Stimulated activated CD4-positive, alpha-beta T cell treated with anti-CD3 and anti-CD28 coated beads, Interleukin-12 subunit alpha, Interleukin-12 subunit beta, amount 100 ng/mL, for 24 hours (primary cell): ENCODE measurements around the gene CPS1.

Experiments used
- DNase-seq, 2 experiments: peaks; one replicate each; pipeline ENCODE4 v3.0.0-alpha.2; 2020; ENCODE audit warnings: low read depth in 2 of 2

The CPS1 gene

DNA sequence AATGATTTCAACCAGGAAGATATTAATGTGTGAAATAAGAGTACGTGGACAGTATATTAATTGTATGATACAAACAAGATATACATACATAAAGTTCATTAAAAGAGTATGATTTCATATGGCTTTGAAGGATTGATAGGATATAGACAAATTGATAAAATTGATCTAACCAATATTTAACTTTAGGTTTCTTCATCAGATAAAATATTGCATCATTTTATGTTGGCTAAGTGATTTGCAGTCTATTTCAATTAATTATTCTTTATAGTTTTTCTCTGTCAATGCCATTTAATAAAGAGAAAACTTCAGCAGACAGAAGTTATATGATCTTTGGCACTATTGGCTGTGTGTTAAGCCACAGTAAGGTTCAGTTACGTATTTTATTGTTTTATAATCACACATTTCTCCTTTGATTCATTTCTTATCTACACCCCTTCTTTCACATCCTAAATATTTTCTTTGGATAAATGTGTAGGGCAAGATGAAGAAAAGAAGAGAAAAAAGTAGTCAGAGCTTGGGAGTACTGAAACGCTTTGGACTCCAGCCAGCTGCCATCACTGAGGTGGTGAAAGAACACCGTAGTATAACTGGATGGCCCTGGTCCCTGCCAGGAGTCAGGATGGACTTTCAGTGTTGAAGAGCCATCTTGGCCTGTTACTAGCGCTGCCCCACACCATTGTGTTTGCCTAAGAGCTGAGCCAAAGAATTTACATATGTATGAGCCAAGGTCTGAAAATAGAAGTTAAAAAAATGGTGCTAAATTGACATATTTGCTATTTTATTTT is 9.8 kb upstream of the CPS1 start:
- DNase-seq, result no peak

DNA sequence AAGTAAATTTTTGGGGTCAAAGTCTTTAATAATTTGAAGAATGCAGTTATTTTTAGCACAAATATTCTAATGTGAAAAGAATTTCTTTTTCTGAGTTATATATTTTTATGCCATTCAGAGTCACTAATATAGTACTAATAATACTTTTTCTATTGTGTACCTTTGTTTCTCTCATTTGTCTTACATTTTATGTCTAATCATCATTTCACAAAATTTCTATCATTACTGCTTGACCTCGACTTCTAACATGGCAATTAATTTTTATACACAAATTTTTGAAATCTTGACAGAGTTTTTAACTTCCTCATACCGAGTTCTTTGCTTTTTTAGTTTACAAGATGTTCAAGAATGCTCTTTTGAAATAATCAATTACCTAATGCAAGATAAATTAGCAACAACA is 8.4 kb upstream of the CPS1 start:
- no peak for DNase-seq

DNA sequence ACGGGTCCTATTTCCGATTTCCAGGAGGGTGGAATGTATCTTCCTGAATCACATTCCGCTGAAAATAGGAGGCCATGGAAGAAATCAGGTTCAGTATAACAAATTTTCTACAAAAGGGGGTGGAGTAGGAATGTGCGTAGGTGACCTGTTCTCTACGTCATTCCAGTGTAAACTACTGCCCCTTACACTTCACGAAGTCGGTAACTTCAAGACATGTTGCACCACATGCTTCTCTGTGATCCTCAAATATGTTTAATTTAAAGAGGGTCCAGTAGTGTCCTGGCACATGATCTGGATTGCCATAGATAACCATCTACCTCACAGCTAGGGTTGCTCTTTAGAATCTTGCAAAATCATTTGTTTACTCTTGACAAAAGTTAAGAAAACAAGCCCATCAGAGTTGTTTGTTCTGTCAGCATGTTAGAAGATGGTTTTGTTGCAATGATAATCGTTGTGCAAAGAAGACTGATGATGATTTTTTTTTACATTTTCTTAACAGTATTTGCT is 7.5 kb upstream of the CPS1 start:
- DNase-seq, result no peak

DNA sequence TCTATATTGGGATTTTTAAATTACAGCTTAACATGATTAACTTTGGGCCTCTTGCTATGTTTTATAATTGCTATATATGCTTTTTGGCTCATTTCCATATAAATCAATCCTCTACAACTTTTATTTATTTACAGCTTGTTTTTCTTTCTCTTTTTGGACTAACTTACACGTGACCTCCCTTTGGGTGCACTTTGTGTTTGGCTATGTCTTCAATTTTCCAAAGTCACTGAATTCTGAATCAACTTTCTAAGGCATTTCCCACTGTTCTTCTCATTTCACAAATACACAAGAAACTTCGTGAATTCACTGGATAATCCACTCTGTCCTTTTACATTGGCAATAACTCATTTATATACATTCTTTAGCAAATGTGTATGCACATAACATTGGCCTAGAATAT is 5.4 kb upstream of the CPS1 start:
- no peak for DNase-seq

DNA sequence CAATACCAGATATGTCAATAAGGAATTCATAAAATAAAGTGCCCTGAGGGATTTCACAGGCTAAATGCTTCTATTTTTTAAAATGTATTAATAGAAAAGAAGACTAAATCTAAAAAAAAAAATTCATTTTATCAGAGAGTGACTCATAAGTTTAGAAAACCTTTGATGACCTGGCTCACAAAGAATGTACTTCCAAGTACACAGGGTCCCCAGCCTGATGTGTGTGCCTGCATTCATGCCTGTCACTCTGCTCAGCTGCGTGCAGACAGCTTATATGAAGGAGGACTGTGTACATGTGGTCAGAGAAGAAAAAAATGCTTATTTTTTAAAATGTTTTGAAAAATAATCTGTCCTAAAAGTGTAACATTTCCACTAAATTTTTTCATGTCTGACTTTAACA is 3.0 kb upstream of the CPS1 start:
- no peak for DNase-seq

DNA sequence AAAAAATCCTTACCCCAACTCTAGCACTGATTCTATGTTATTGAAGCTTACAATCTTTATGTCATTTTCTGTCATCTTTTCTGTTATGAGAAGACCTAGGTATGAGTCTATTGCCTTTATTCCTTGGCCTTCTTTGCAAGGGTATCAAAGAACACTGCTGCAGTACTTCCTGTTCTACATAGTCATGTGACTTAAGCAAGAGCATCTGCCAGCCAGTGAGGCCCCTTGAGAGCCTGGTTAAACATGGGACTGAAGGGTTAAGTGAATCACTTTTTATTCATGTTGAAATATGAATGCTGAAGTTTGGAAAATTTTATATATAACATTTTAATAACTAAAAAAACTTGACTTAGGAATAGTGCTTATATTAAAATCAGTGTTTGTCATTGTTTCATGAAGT is 844 bp upstream of the CPS1 start:
- no peak for DNase-seq

DNA sequence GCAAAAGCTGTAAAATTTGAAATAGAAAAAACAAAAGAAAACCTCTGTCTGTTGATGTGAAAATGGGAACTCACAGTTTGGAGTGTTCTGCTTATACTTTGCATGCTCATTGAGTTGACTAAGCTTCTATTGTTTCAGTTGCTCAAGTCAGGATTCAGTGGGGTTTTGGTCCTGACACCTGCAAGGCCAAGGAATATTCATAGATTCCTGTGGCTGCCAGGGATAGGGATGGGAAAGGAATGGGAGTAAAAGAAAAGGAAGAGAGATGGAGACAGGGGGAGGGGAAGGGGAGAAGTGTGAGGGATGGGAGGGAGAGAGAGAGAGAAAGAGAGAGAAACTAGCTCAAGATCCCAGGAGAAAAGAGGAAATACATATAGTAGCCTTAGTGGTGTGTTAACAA is 1.3 kb downstream of the CPS1 start:
- no peak for DNase-seq

DNA sequence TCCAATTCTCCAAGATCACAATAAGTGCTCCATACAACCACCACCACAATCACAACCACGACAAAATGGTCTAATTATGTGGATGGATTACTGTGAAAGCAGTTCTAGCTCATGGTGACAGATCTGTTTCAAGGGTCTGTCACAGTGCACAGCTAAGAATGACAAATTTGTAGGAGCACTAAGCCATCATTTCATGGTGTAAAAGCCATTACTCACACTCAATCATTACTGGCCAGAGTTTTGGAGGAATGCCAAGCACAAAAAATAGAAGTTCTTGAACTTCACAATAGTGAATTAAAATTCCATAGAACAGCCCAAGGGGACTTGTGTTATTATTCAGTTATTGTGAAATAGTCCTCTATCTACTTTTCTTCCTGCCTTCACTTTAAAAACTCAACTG is 2.3 kb downstream of the CPS1 start:
- no peak for DNase-seq

DNA sequence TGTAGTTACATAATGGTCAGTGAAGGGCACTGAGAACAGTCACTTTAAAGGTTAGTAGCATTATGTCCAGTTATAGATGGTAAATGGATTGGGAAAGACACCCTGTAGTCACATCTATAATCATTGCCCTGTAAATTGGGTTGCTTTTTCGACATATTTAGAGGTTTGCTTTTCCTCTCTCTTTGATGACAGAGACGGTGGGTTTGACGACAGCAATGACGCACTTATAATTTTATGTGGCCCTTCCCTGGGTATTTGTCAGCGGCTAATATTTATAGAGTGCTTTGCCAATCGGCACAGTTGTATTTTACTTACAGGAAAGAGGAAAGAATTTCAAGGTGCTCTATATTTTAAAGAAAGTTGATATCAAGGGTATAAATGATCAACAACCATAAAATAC is 2.8 kb downstream of the CPS1 start:
- DNase-seq, result no peak

DNA sequence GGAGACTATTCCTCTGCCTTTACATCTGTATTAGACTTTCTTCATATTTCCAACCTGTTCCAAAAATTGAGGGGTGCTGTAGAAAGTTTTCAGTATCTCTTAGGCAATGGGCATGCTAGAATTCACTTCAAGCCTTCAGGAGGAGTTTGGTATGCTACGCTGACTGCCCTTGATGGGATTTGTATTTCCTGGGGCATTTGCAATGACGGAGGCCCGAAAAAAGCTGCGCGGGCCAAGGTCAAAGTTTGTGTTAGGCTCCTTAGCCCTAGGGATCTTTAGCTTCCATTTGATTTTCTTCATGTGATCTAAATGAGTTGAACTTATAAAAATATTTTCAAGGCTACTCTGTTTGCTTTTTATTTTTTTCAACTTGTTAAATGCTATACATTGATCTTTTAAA is 5.1 kb downstream of the CPS1 start:
- no peak for DNase-seq

DNA sequence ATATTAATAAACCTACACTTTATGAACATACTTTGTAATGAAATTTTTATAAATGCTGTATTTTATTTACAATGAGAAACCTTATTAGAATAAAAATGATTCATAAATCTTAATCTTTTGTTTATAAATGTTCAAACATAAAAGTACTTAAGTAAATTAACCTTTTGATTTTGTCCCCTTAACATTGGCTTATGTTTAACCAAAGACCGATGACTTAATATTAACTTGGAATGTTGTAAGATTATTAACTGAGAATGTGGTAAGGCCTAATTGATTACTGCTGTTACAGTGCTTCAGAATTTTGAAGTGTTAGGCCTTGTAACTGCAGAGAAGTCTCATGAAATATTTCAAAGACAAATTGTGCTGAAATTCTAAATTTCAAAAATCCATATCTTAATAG is 5.7 kb downstream of the CPS1 start:
- DNase-seq, result no peak

DNA sequence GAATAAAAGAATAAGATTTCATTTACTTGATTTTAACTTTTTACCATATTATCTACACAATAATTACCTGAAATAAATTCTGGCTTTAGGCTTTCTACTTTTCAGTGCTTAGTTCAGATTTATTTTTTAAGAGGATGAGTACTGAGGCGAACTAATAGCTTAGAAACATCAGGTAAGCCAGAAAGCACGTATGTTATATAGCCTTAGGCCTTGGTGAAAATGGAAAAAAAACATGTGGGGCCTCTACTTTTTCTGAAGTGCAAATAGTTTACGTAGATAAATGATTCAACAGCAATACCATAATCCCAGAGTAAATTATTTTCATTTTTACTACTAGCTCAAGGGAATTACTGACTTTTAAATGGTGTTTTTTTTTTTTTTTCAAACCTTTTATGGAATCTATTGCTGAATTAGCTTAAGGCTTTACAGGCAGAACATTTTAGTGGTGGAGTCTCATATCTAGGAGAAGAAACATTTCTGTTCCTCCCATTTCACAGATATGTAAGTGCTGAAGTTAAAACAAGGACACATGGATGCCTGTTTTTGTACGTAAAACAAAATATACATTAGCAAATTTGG is 6.2 kb downstream of the CPS1 start:
- DNase-seq, result no peak

DNA sequence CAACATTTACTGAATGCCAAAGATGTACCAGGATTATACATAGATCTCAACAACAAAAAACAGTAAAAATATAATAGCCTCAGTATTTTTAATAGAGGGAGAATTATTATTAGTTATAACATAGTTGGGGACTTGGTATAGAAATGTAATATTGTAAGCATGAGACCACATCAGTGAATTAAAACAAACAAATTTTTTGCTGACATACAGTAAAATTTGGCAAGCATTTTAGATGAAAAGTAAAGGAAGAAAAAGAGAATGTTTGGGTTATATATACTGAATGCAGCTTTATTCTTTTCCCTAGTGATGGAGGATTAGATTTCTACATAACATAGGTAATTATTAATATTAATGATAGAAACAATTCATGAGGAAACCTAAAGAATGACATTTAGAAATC is 10.9 kb downstream of the CPS1 start:
- no peak for DNase-seq

DNA sequence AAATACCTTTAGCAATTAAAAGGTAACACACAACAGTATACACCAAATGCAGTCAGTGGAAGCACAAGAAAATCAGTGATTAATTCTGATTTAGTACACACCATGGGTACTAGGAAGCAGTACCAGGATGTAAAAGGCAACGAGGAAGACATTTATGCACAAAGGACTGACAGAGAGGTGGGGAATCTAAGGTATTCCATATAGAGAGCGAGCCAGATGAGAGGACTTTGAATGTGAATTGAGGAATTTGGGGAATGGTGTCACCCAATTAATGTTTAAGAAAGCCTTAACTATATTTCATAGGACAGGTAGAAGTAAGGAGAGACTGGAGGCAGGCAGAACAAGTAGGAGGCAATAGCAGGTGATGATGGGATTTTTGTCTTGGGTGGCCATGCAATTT is 11.7 kb downstream of the CPS1 start:
- DNase-seq, result no peak

DNA sequence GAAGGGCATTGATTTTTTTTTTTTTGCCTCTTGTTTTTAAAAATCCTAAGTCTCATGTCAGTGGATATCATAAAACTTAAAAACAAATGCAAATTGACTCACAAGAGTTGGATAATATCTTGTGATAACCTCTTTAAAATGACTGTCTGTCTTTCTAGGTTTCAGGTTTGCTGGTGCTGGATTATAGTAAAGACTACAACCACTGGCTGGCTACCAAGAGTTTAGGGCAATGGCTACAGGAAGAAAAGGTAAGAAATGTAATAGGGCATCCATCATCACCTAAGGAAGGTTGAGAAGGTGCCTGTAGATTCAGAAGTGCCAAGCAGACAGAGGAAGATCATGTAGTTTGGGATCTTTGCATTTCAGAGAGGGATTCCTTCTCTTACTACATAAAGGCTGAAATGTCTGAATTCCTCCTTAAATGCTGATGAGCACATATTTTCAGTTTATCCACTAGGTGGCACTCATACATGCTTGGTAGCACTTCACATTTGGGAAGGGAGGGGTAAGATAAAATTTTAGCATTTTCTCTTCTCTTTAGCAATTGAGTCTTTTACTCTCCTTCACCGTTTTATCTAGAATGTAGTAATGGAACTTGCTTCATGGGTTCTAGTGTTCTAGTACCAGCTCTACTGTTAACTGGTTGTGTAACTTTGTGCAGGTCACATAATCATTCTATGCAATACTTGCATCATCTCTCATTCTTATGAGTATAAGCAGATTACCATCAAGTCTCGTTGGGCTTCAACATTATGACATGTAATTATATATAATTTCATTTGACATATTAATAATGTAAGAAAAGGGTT is 21.1 kb downstream of the CPS1 start:
- no peak for DNase-seq

DNA sequence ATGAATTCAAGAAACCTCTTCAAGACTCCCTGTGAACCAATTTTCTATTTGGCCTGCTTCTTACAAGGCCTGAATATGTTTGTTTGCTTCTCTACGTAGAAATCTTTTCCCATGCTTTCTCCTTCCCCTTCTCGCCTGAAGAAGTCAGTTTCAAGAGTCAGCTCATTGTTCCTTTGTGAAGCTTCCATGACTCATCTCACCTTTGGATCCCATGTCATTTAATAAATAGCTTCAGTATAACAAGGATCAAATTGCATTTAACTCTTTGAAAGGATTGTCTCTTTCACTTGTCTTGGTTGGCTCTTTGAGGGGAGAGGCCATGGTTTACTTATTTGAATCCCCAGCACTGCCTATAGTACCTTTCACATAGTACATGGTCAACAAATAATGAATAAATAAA is 28.4 kb downstream of the CPS1 start:
- DNase-seq, result no peak

DNA sequence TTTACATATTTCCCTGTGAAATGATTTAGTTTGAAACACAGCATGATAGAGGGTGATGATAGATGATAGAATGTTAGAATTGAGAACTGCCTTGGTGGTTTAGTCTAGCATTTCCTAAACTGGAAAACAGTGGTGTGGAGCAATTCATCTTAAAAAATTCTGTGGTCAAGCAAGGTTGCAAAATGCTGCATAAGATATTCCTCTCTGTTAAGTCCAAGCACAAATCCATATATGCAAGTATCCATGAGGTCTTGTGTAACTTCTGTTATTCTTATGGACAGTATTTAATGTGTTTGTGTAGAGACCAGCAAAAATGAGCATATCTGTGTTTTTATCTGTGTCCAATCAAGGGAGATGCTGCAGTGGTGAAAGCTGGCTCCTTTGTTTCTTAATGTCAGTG is 30.0 kb downstream of the CPS1 start:
- DNase-seq, result no peak

DNA sequence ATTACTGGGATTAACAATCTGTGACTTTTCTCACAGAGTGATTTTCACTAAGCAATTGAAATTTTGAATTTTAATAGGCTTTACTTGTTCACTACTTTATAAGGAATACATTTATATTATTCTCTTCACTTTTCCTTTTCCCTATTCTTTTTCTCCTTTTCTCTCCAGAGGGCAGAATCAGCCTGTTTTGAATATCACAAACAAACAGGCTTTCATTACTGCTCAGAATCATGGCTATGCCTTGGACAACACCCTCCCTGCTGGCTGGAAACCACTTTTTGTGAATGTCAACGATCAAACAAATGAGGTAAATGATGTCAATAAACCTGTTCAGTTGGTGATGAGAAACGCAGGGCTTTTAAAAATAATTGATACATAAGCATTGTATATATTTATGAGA is 35.3 kb downstream of the CPS1 start:
- DNase-seq, result no peak

DNA sequence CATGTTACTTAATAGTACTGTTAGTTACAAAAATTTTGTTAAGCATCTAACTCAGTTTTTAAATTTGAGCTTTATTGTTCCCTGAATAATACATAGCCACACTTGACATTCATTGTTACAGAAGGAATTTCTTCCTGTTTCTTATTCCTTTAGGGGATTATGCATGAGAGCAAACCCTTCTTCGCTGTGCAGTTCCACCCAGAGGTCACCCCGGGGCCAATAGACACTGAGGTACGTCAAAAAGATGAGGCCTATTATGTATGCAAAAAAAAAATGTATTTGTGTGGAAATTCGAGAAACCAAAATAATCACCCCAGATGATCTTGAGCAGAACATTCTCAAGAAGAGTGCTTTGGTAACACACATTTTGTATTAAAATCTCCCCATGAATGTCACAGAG is 36.3 kb downstream of the CPS1 start:
- DNase-seq, result no peak

DNA sequence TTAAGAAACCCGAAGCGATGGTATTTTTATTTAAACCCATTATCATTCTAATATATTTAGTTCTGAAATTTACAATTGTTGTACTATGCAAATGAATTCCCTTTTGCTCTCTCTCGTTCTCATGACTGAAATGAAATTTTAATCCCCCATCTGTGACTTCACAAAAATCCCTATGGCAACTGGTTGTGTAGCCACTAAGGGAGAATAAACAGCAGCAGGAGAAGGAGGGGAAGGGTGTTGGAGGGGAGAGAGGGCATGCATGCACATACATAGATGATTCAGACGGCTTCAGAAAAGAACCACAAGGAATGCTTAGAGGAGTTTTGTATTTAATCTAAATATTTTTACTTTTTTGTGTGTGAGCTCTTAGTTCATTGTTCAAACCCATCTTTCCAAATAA is 36.8 kb downstream of the CPS1 start:
- no peak for DNase-seq

DNA sequence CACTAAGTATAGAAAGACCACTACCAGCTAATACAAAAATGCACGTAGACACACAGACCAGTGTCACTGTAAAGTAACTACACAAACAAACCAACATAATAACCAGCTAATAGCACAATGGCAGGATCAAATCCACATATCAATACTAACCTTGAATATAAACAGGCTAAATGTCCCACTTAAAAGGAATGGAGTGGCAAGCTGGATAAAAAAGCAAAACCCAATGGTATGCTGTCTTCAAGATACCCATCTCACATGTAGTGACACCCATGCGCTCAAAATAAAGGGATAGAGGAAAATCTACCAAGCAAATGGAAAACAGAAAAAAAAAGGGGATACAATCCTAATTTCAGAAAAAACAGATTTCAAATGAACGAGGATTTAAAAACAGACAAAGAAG is 41.8 kb downstream of the CPS1 start:
- DNase-seq, result no peak

DNA sequence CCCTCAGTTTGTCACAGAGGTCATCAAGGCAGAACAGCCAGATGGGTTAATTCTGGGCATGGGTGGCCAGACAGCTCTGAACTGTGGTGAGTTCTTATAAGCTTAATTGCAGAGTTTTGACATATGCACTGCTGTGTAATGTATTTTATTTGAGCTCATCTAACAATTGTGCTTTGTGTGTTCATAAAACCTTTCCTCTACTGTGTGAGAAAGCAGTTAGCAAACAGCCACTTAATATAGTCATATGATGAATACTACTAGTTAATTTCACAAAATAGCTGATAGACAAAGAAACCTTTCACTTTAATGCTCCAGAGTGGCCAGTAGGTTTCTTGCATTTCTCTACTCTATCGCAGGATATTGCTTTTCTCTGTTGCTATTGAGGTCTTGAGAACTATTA is 43.1 kb downstream of the CPS1 start:
- DNase-seq, result no peak

DNA sequence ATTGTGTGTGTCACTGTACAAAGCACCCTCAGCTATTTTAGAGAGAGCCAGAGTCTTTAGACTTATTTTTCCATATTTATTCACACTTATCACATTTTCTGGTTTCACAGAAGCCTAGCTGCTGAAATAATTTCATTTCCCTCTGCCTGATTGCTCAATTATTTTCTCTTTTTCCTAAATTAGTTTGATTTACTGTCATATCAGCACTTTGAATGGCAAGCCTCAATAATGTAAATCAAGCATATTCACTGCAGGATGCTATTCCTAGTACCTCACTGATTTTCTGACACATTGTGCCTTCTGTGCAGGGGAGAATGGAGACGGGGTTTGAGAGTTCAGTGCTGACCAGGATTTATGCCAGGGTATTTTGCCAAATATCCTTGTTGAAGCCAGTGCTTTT is 48.3 kb downstream of the CPS1 start:
- DNase-seq, result no peak
